Kidney epithelial cell (primary cell): ENCODE measurements around the gene PER1. TPM values are rescaled to one million over a fixed set of nuclear protein-coding genes. Genes with fewer than 3 reads are reported as not detected.

ENCODE experiments used
- DNase-seq: peaks from one replicate; pipeline ENCODE4 v3.0.0-alpha.2; 2010; ENCODE audit warnings: low read depth
- H3K27me3 ChIP-seq: 2 replicates; pipeline ENCODE4 v1.6.0; 2011; ENCODE audit warnings: low read length; ENCODE audit not compliant: control insufficient read depth, insufficient read depth
- H3K36me3 ChIP-seq: 2 replicates; pipeline ENCODE4 v1.5.1; 2011; ENCODE audit warnings: low read length; ENCODE audit not compliant: control insufficient read depth, insufficient read depth
- H3K4me3 ChIP-seq: 2 replicates; pipeline ENCODE4 v1.5.1; 2011; ENCODE audit warnings: low read depth, mild to moderate bottlenecking, control low read depth, low read length
- CTCF ChIP-seq: IDR thresholded peaks from 2 replicates; pipeline ENCODE4 v1.5.1; 2011; ENCODE audit warnings: mild to moderate bottlenecking, moderate library complexity, low read length, control low read depth, inconsistent platforms; ENCODE audit not compliant: insufficient read depth, poor library complexity, severe bottlenecking
- total RNA-seq: library from RNA; depleted of rRNA; stranded (reverse); fragments of >200 nt; gene quantifications from 2 replicates; pipeline ENCODE4 v1.2.3, GENCODE V29; 2015

The PER1 gene
- total RNA-seq, 1 donor from 2014 or later = 11.0 TPM

- DNase-seq = no peak
- H3K4me3 ChIP-seq = no peak overlapping the region
- H3K36me3 ChIP-seq = no peaks in the 10 kb centered on the region
- peaks cover 2% of the 10 kb centered on the region for H3K27me3 ChIP-seq
- TF ChIP-seq CTCF = no peak
Measured at GRCh38 chr17:8133399-8133798, 18.8 kb downstream of the PER1 start.

GRCh38 chr17:8131844-8132441 is 20.3 kb downstream of the PER1 start:
- H3K27me3 ChIP-seq = peaks cover 2% of the 10 kb centered on the region
- TF ChIP-seq CTCF = no peak
- no peaks in the 10 kb centered on the region for H3K36me3 ChIP-seq
- no peak overlapping the region for H3K4me3 ChIP-seq
- no peak for DNase-seq

- Histone ChIP-seq H3K4me3 (no peak overlapping the region), H3K36me3 (no peaks in the 10 kb centered on the region), H3K27me3 (peaks cover 22% of the 10 kb centered on the region)
- no peak for TF ChIP-seq CTCF
- no peak for DNase-seq
Measured at GRCh38 chr17:8128125-8128784, 23.9 kb downstream of the PER1 start.

- H3K4me3 ChIP-seq = peak overlapping the region; percentile 70
- no peak for TF ChIP-seq CTCF
- no peak for DNase-seq
- H3K27me3 ChIP-seq = peaks cover 30% of the 10 kb centered on the region
- H3K36me3 ChIP-seq = no peaks in the 10 kb centered on the region
Measured at GRCh38 chr17:8126491-8127066, 25.6 kb downstream of the PER1 start.

GRCh38 chr17:8125947-8126490 is 26.2 kb downstream of the PER1 start:
- Histone ChIP-seq H3K4me3 (peak overlapping the region; percentile 70), H3K36me3 (no peaks in the 10 kb centered on the region), H3K27me3 (peaks cover 30% of the 10 kb centered on the region)
- TF ChIP-seq CTCF = no peak
- DNase-seq = no peak
